ENCODE measurements around the gene TEAD1.

TEAD1 gene

GRCh38 chr11:12834630-12835029 is 160.4 kb downstream of the TEAD1 start:
- DNase-seq (ENCODE audit: low read depth in 2 of 2) = no peak

GRCh38 chr11:12835286-12835685 is 161.1 kb downstream of the TEAD1 start:
- no peak for DNase-seq (ENCODE audit: low read depth in 2 of 2)

DNA sequence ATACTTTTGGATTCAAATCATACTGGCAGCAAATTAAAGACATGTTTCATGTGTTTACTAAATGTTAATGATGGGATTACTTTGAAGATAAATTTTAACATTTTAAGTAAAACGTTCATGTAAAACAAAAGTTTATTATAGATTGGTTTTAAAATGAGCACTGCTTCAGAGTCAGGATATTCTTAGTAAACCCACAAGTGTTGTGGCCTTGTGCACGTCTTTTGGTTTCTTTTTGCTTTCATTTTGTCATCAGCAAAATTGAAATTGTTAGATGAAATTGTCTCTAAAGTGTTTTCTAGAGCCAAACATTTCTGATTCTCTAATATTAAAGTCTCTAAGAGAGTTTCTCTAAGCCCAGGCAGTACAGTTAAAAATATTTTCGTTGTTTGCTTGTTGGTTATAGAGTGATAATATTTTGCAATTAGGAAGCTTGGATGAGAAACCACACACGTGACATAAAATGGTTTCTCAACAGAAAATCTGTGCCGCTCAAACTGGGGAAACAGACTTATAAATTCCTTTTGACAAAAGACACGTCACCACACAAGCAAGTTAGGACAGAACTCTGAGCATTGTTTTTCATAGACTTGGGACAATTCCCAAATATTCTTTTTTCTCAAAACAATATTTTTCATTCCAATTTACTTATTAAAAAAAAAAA is 164.4 kb downstream of the TEAD1 start:
- no peak for DNase-seq (ENCODE audit: low read depth in 2 of 2)

GRCh38 chr11:12840871-12841660 is 166.8 kb downstream of the TEAD1 start:
- DNase-seq (ENCODE audit: low read depth in 2 of 2) = no peak

DNA sequence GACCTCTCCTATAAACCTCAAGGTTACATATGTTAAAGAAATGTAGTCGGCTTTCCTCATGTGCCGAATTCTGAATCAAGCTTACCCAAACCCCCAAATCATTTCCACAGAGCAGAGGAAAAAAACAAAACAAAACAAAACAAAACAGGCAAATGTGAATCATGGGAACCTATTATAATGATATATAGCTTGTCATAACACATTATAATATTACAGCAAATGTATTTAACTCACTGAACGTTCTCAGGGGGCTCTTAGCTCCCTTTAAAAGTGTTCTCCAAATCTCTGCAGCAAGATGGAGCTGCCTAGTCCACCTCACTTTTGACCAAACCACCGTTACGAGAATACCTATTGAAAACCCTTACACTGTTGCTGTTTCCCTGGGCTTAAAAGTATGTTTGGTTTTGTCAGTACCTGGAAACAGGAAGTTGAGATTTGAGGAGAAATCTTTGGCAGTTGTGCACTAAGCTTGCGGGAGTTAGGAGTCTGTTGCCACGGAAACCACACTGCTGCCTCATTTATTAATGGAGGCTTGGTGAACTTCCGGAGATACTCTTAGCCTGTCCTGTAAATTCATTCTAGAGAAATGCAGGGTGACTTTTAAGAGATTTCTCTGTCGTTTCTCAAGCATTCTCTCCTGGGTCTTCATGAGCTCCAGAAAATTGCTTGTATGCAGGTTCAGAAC is 167.9 kb downstream of the TEAD1 start:
- DNase-seq (ENCODE audit: low read depth in 2 of 2) = no peak

- no peak for DNase-seq (ENCODE audit: low read depth in 2 of 2)
Measured at GRCh38 chr11:12842933-12843636, 168.9 kb downstream of the TEAD1 start.

DNA sequence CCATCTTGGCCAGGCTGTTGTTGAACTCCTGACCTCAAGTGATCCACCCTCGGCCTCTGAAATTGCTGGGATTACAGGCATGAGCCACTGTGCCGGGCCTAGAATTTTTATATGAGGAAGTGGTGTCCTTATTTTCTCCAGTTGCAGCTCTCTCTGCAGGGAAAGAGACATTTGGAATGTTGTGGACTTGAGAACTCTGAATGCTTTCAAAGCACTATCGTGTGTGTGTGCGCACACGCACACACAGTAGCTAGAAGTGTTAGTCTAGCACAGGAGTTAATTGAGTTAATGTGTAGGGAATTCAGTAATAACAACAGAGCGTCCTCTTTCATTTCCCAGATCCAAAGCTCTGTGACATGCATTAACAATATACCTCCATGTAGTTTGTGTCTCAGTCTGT is 170.9 kb downstream of the TEAD1 start:
- DNase-seq (ENCODE audit: low read depth in 2 of 2) = no peak

DNA sequence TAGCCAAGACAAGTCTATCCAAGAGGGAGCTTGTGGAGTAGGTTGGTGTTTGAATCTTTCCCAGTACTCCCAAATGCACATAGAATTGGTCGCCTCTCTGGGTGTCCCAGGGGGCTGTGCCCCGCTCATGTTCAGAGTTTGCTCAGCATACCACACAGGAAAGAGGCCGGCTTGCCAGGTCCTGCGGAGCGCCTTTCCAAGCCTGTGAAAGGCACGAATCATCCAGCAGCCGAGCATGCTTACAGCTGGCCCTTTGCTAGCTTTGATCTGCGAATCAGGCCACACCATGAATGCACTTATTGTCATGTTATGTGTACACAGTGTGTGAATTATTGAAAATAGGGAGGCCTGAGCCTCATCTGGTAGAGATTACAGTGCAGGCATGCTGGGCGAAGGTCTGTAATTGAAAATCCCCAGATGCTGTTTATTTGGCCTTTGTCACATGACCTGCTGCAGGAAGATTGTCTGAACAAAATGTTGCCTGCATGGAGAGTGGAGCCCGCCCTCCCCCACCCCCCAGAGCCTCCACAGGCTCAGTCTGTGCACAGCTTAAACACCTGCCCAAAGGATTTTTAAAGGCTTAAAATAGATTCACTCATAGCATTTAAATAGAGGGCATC is 171.6 kb downstream of the TEAD1 start:
- no peak for DNase-seq (ENCODE audit: low read depth in 2 of 2)

GRCh38 chr11:12846786-12847615 is 172.8 kb downstream of the TEAD1 start:
- no peak for DNase-seq (ENCODE audit: low read depth in 2 of 2)

- DNase-seq (ENCODE audit: low read depth in 2 of 2) = no peak
Measured at GRCh38 chr11:12848413-12848812, 174.2 kb downstream of the TEAD1 start.

- DNase-seq (ENCODE audit: low read depth in 2 of 2) = no peak
Measured at GRCh38 chr11:12853325-12853651, 179.1 kb downstream of the TEAD1 start.

- no peak for DNase-seq (ENCODE audit: low read depth in 2 of 2)
Measured at GRCh38 chr11:12853652-12854296, 179.6 kb downstream of the TEAD1 start.

DNA sequence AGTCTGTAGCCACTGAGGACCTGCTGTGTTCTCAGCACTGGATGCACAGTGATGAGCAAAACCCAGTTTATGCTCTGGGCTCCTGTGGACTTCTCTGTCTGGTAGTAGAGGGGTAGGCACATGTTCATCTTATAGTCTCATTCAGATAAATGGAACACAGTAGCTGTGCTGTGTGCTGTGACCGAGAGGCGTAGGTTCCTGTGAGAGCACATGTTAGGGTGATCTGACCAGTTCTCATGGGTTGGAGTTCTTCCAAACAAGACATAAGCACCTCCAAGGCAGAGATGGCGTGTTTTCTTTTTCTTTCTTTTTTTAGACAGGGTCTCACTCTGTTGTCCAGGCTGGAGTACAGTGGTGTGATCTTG is 180.1 kb downstream of the TEAD1 start:
- no peak for DNase-seq (ENCODE audit: low read depth in 2 of 2)

- DNase-seq (ENCODE audit: low read depth in 2 of 2) = no peak
Measured at GRCh38 chr11:12854829-12855228, 180.6 kb downstream of the TEAD1 start.

- no peak for DNase-seq (ENCODE audit: low read depth in 2 of 2)
Measured at GRCh38 chr11:12856338-12856737, 182.1 kb downstream of the TEAD1 start.

DNA sequence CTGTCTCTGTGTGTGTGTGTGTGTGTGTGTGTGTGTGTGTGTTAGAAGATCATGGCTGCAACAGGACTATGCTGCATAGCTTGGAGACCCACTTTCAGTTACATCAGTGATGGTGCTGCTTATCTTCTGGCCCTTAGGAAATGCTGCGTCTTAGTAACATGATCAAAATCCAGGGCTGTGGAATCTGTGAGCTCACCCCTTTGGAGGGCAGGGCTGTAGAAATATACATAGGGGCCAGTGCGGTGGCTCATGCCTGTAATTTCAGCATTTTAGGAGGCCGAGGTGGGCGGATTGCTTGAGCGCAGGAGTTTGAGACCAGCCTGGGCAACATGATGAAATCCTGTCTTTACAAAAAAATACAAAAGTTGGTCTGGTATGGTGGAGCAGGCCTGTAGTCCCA is 183.4 kb downstream of the TEAD1 start:
- no peak for DNase-seq (ENCODE audit: low read depth in 2 of 2)

- DNase-seq (ENCODE audit: low read depth in 2 of 2) = no peak
Measured at GRCh38 chr11:12859872-12860657, 185.8 kb downstream of the TEAD1 start.

DNA sequence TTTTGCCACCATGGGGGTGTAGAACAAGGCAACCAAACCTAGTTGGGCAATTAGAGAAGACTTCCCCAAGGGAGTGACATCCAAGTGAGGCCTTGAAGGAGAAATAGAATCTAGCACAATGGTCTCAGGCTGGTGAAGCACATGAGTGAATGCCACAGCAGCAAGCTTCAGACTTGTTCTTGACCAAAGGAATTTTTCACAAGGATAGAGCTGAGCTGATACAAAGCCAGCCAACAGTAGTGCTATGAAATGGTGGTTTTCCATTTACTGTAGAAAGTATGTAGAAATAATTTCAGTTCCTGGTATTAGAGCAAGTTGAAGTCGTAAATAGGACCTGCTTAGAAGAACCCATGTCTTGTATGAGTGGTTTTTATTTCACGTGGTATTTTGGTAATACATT is 186.6 kb downstream of the TEAD1 start:
- no peak for DNase-seq (ENCODE audit: low read depth in 2 of 2)

DNA sequence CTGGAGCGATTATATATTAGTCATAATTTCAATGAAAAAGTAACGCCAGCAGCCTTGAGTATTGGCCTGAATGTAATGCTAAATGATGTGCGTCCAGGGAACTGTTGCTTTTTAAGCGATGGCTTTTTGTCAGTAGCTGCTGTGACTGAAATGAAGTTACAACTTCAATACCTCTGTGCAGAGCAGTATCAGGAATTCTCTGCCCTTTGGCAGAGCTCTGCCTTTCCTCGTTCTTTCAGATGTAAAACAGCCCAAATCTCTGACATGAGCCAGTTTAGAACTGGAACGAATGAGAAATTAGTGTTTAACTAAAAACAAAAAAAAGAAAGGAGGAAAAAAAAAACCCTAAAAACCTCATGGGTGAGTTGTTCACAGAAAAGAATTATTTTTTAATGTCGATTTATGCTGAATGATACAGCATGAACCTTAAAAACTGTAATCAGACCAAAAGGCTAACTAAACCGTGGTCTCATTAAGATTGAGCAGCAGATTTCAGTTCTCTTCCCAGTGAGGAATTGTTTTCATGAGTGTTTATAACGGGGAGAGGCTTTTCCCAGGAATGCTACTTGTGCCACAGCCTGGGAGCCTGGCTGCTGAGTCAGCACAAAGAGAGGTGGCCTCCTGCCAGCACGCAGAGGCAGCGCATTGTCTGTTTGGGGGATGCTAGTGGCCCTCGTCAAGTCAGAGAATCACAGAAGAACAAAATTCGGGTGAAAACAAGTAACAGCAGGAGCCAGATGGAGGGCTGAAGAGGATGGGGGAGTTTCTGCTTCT is 188.7 kb downstream of the TEAD1 start:
- DNase-seq (ENCODE audit: low read depth in 2 of 2) = no peak
